Lung (tissue), 12 donors: Measurements from ENCODE around the gene ASPA. TPM values are rescaled to one million over a fixed set of nuclear protein-coding genes. Genes with fewer than 3 reads are reported as not detected.
A peak's percentile ranks its signal among the peaks of the same experiment; 100 is the strongest.
"Not testable (repeated sequence)": the region's sequence is repeated elsewhere in the genome, so short reads cannot be mapped to it uniquely, and the experiment has no call there.

Source experiments
- ATAC-seq: fragments of 200-7000 bp; cut with Tn5 transposase; one replicate; pipeline ENCODE4 v1.9.1; 2020; ENCODE audit warnings: moderate number of reproducible peaks; ENCODE audit not compliant: insufficient read depth, low FRiP score
- DNase-seq, 3 donors: peaks; one replicate each; pipeline ENCODE4 v3.0.0-alpha.2; 2013 to 2017
- H3K27ac ChIP-seq, 2 donors: one replicate each; pipeline ENCODE4 v1.5.1; 2013; ENCODE audit warnings: mild to moderate bottlenecking in 2 of 2, moderate library complexity in 2 of 2, control low read depth in 1 of 2, inconsistent platforms in 1 of 2, low read depth in 1 of 2, low read length in 1 of 2
- H3K27me3 ChIP-seq, 3 donors: one replicate each; pipeline ENCODE4 v1.5.1; 2013; ENCODE audit warnings: low read length in 2 of 3; ENCODE audit not compliant: control insufficient read depth in 3 of 3, insufficient read depth in 3 of 3
- H3K36me3 ChIP-seq, 4 donors: one replicate each; pipeline ENCODE4 v1.5.1; 2013; ENCODE audit warnings: low read length in 4 of 4, mild to moderate bottlenecking in 1 of 4, moderate library complexity in 1 of 4; ENCODE audit not compliant: control insufficient read depth in 4 of 4, insufficient read depth in 4 of 4
- H3K4me1 ChIP-seq, 5 donors: one replicate each; pipeline ENCODE4 v1.5.1; 2013; ENCODE audit warnings: low read length in 5 of 5, mild to moderate bottlenecking in 2 of 5, moderate library complexity in 1 of 5; ENCODE audit not compliant: control insufficient read depth in 5 of 5, insufficient read depth in 5 of 5
- H3K4me3 ChIP-seq: one replicate; pipeline ENCODE4 v1.5.1; 2013; ENCODE audit warnings: mild to moderate bottlenecking, control low read depth, moderate library complexity
- H3K9ac ChIP-seq, 2 donors: one replicate each; pipeline ENCODE4 v1.5.1; 2013; ENCODE audit warnings: low read length in 2 of 2, control low read depth in 1 of 2; ENCODE audit not compliant: insufficient read depth in 1 of 2
- H3K9me3 ChIP-seq, 4 donors: one replicate each; pipeline ENCODE4 v1.5.1; 2013; ENCODE audit warnings: low read length in 3 of 4, mild to moderate bottlenecking in 1 of 4, moderate library complexity in 1 of 4; ENCODE audit not compliant: control insufficient read depth in 4 of 4, insufficient read depth in 3 of 4
- WGBS, 2 donors: extraction: QIAGEN DNeasy Blood & Tissue Kit; methylation state at CpG; one replicate each; pipeline ENCODE4 v1.1.7; 2013; 5-methylcytosine and 5-hydroxymethylcytosine counted together
- polyA plus RNA-seq, 2 donors: library from polyadenylated mRNA; stranded (reverse); fragments of 200-250 nt; gene quantifications; one replicate each; pipeline ENCODE4 v1.2.1, GENCODE V29; 2013
- total RNA-seq, 2 donors: library from RNA; depleted of rRNA in 1 of 2; stranded (reverse); fragments of >200 nt in 1 of 2; gene quantifications; one replicate each; pipeline ENCODE4 v1.2.1, GENCODE V29; 2014 to 2021
- TF ChIP-seq, protein P1 (sequence below): IDR thresholded peaks from 2 replicates; pipeline ENCODE4 v1.5.1; 2012; ENCODE audit warnings: mild to moderate bottlenecking; ENCODE audit errors: control extremely low read depth, extremely low read depth
- donor health status: control.
- donor health status: control.
- donor health status: Bipolar disorder and iron deficiency.
- donor health status: healthy.
- donor health status: DM: yes; HTN: yes; CAD: no.

Gene ASPA
- total and polyA plus RNA-seq, 4 donors, result 0.31 to 17.5 (median 1.8) TPM

DNA sequence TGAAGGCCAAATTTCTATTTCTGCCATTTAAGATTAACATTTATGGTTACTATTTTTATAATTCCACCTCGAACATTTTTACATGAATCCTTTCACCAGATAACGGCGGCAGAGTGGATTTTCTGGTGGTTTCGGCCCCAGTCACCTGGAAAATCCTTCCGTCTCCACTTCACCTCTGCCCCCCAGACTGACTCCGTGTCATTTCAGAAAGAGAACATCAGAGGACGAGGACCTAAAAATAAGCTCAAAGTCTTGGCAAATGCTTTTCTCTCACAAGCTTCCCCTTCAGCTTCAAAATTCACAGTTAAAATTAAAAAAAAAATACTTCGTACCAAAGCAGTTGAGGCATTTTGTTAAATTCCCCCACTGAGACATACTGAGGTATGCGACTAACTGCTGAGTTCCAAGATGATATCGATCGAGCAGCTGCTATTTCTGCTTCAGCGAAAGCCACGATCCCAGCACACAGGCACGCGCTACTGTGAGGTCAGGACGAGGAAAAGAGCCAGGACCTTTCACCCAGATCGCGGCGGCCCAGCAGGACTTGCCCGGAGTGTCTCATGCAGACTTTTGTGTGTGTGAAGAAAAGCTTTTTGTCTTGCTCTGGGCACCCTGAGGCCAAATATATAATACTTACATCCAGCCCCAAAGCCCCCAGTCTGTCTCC lies 36.8 kb downstream of the ASPA start:
- peaks cover 0 to 24% (median 7%) of the 10 kb centered on the region in 5 donors for H3K4me1 ChIP-seq
- no peaks in the 10 kb centered on the region for H3K9me3 ChIP-seq
- H3K4me3 ChIP-seq, result no peak overlapping the region
- DNase-seq (peak; percentile 56 to 79 (median 61)), ATAC-seq (no peak)
- H3K27ac ChIP-seq, result peak overlapping the region in 1 of 2 donors; percentile 89
- TF ChIP-seq, protein P1, sequence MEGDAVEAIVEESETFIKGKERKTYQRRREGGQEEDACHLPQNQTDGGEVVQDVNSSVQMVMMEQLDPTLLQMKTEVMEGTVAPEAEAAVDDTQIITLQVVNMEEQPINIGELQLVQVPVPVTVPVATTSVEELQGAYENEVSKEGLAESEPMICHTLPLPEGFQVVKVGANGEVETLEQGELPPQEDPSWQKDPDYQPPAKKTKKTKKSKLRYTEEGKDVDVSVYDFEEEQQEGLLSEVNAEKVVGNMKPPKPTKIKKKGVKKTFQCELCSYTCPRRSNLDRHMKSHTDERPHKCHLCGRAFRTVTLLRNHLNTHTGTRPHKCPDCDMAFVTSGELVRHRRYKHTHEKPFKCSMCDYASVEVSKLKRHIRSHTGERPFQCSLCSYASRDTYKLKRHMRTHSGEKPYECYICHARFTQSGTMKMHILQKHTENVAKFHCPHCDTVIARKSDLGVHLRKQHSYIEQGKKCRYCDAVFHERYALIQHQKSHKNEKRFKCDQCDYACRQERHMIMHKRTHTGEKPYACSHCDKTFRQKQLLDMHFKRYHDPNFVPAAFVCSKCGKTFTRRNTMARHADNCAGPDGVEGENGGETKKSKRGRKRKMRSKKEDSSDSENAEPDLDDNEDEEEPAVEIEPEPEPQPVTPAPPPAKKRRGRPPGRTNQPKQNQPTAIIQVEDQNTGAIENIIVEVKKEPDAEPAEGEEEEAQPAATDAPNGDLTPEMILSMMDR, result no peak
- no peaks in the 10 kb centered on the region for H3K27me3 ChIP-seq
- peaks cover 0 to 2% (median 0%) of the 10 kb centered on the region in 4 donors for H3K36me3 ChIP-seq
- 64 to 78% methylated on average over 20 of the region's 20 CpGs for WGBS, 2 donors
- H3K9ac ChIP-seq, result no peak overlapping the region

DNA sequence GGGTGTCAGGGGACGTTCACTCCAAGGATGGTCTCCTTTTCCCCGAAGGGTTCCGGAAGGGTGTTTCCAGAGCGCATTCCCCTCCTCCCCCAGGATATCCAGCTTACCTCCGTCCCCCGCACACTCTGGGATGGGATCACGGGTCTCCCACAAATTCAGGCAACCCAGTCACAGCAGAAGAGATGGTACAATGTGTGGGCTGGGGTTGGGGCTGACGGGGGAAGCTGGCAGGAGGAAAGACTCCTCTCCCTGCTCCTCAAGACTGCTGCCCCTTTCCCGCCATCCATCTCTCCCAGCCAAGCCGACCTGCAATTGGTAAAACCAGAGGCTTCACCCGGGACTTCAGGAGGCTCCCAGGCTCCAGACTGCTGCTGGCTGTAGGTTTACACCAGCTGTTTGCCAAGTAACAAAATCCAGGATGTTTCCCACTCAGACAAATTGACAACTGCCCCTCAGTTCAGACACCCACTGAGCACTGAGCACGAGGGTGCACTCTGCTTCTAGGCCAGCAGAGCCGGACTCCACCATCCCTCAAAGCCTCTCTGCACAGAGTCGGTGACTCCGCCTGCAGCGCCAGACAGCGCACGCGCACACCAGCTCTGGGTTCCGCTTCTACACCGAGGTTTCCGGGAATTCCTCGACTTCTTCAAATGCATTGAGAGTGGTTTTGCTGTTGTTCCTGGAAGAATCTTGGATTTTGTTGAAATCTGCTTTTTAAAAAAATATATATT lies 37.7 kb downstream of the ASPA start:
- no peak for DNase-seq
- H3K27me3 ChIP-seq, result no peaks in the 10 kb centered on the region
- peaks cover 0 to 2% (median 0%) of the 10 kb centered on the region in 4 donors for H3K36me3 ChIP-seq
- H3K9me3 ChIP-seq, result no peaks in the 10 kb centered on the region
- H3K4me3 ChIP-seq, result no peak overlapping the region
- peaks cover 0 to 24% (median 7%) of the 10 kb centered on the region in 5 donors for H3K4me1 ChIP-seq
- 84 to 93% methylated on average over 23 of the region's 23 CpGs for WGBS, 2 donors
- no peak overlapping the region for H3K9ac ChIP-seq
- ATAC-seq, result no peak
- TF ChIP-seq, protein P1, result no peak
- H3K27ac ChIP-seq, result peak overlapping the region in 1 of 2 donors; percentile 89

DNA sequence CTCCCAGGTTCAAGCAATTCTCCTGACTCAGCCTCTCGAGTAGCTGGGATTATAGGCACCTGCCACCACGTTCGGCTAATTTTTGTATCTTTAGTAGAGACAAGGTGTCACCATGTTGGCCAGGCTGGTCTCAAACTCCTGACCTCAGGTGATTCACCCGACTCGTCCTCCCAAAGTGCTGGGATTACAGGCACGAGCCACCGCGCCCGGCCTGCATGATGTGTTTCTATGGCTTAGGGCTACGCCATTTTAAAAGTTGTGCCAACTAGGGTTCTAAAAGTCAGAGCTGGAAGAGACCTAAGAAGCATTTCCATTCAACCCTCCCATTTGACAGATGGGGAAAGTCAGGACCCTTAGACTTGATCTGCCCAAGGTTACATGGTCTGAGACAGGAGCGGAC lies 38.4 kb downstream of the ASPA start:
- H3K9me3 ChIP-seq, result not testable (repeated sequence)
- WGBS, 2 donors, result 90 to 94% methylated on average over 11 of the region's 11 CpGs

DNA sequence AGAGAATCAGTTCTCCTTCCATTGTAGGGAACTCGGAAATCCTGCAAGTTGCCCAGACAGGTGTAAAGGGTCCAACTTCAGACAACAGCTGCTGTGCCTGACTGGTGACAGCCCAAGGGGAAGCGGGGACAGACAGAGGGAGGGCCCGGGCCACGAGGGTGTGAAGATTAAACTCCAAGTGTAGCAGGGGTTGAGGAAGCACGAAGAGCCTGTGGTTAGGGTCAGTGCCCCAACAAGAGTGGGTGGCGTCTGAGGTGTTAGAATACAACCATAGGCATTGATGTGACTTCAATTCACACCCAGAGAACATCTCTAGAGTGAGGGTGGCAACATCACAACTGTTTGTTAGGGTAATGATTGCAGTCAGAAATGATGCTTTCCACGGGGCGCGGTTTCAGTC lies 39.1 kb downstream of the ASPA start:
- H3K4me1 ChIP-seq, result peaks cover 0 to 24% (median 7%) of the 10 kb centered on the region in 5 donors
- H3K36me3 ChIP-seq, result peaks cover 0 to 2% (median 0%) of the 10 kb centered on the region in 4 donors
- H3K9me3 ChIP-seq, result no peaks in the 10 kb centered on the region
- ATAC-seq (no peak), DNase-seq (no peak)
- H3K27ac ChIP-seq, result no peak overlapping the region
- no peaks in the 10 kb centered on the region for H3K27me3 ChIP-seq
- 73 to 76% methylated on average over 9 of the region's 9 CpGs for WGBS, 2 donors
- H3K9ac ChIP-seq, result no peak overlapping the region
- H3K4me3 ChIP-seq, result no peak overlapping the region
- TF ChIP-seq, protein P1, result no peak

More for the DNA sequence above, 38.4 kb downstream of the ASPA start:
- not testable (repeated sequence) for ATAC-seq, H3K4me3 ChIP-seq, H3K27ac ChIP-seq, H3K27me3 ChIP-seq, H3K36me3 ChIP-seq, H3K9ac ChIP-seq, DNase-seq
- peaks cover 0 to 24% (median 7%) of the 10 kb centered on the region in 5 donors for H3K4me1 ChIP-seq

DNA sequence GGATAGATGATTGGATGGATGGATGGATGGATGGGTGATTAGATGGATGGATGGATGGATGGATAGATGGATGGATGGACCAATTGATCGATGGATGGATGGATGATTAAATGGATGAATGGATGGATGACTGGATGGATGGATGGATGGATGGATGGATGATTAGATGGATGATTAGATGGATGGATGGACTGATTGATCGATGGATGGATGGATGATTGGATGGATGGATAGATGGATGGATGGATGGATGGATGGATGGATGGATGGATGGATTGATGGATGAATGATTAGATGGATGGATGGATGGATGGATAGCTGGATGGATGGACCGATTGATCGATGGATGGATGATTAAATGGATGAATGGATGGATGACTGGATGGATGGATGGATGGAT lies 43.7 kb downstream of the ASPA start:
- not testable (repeated sequence) for DNase-seq, H3K36me3 ChIP-seq, H3K9me3 ChIP-seq, H3K9ac ChIP-seq, H3K27me3 ChIP-seq, H3K27ac ChIP-seq, H3K4me1 ChIP-seq, H3K4me3 ChIP-seq, ATAC-seq
- 92 to 96% methylated on average over 4 of the region's 4 CpGs for WGBS, 2 donors
